Measurements from ENCODE around the gene PTPRM.
A peak's percentile ranks its signal among the peaks of the same experiment; 100 is the strongest.

PTPRM gene

GRCh38 chr18:7847357-7848053 lies 280.4 kb downstream of the PTPRM start:
- Histone ChIP-seq H3K23ac (ENCODE audit: low read length in 2 of 2) (no peak overlapping the region), H2BK5ac (ENCODE audit: low read depth, low read length, poor library complexity, severe bottlenecking) (no peak overlapping the region), H2AK5ac (ENCODE audit: low read length, severe bottlenecking) (no peak overlapping the region), H3K4ac (ENCODE audit: low read depth in 1 of 2, low read length in 2 of 2) (no peak overlapping the region), H3K9me3 (ENCODE audit: control insufficient read depth, low read length) (peaks cover 20% of the 10 kb centered on the region), H3K4me1 (ENCODE audit: control insufficient read depth, insufficient read depth, low read depth, low read length) (no peaks in the 10 kb centered on the region), H3K79me1 (replicated peaks; ENCODE audit: low read length, poor library complexity, severe bottlenecking) (peaks cover 34% of the 10 kb centered on the region), H3K36me3 (ENCODE audit: control insufficient read depth in 1 of 2, insufficient read depth in 2 of 2, low read depth in 1 of 2, low read length in 2 of 2) (peaks cover 0 to 3% of the 10 kb centered on the region in 2 experiments), H2BK15ac (ENCODE audit: low read depth, poor library complexity, severe bottlenecking) (no peak overlapping the region), H3K9ac (ENCODE audit: low read length) (no peak overlapping the region), H2AFZ (ENCODE audit: low read depth, low read length) (no peak overlapping the region), H4K91ac (ENCODE audit: low read length) (no peak overlapping the region), H4K8ac (ENCODE audit: low read length) (no peak overlapping the region), H3K4me3 (ENCODE audit: insufficient read depth in 1 of 2, low read depth in 1 of 2, low read length in 2 of 2) (no peak overlapping the region), H3K18ac (ENCODE audit: low read depth in 1 of 2, low read length in 2 of 2) (no peak overlapping the region), H3K27ac (ENCODE audit: low read length, poor library complexity, severe bottlenecking) (no peak overlapping the region), H2BK12ac (ENCODE audit: low read length in 2 of 2) (peak overlapping the region in 1 of 2 experiments; percentile 21), H3K27me3 (ENCODE audit: control insufficient read depth in 1 of 2, insufficient read depth in 1 of 2, low read length in 2 of 2) (no peaks in the 10 kb centered on the region), H3K14ac (ENCODE audit: low read length in 2 of 2) (no peak overlapping the region), H3K4me2 (ENCODE audit: low read length, poor library complexity, severe bottlenecking) (no peak overlapping the region), H2BK120ac (ENCODE audit: low read depth, low read length) (no peak overlapping the region)
- no peak for DNase-seq
- WGBS = 93% methylated on average over 2 of the region's 4 CpGs

GRCh38 chr18:7848054-7848412 lies 280.9 kb downstream of the PTPRM start:
- no peak overlapping the region for H3K4me3 ChIP-seq (ENCODE audit: insufficient read depth in 1 of 2, low read depth in 1 of 2, low read length in 2 of 2)
- H2BK5ac ChIP-seq (ENCODE audit: low read depth, low read length, poor library complexity, severe bottlenecking) = no peak overlapping the region
- no peak overlapping the region for H3K23ac ChIP-seq (ENCODE audit: low read length in 2 of 2)
- no peak overlapping the region for H4K8ac ChIP-seq (ENCODE audit: low read length)
- peaks cover 20% of the 10 kb centered on the region for H3K9me3 ChIP-seq (ENCODE audit: control insufficient read depth, low read length)
- no peaks in the 10 kb centered on the region for H3K4me1 ChIP-seq (ENCODE audit: control insufficient read depth, insufficient read depth, low read depth, low read length)
- H3K27ac ChIP-seq (ENCODE audit: low read length, poor library complexity, severe bottlenecking) = no peak overlapping the region
- no peak overlapping the region for H3K18ac ChIP-seq (ENCODE audit: low read depth in 1 of 2, low read length in 2 of 2)
- peaks cover 0 to 3% of the 10 kb centered on the region in 2 experiments for H3K36me3 ChIP-seq (ENCODE audit: control insufficient read depth in 1 of 2, insufficient read depth in 2 of 2, low read depth in 1 of 2, low read length in 2 of 2)
- peaks cover 34% of the 10 kb centered on the region for H3K79me1 ChIP-seq (replicated peaks; ENCODE audit: low read length, poor library complexity, severe bottlenecking)
- no peak overlapping the region for H3K4me2 ChIP-seq (ENCODE audit: low read length, poor library complexity, severe bottlenecking)
- H3K14ac ChIP-seq (ENCODE audit: low read length in 2 of 2) = no peak overlapping the region
- no peak overlapping the region for H2BK12ac ChIP-seq (ENCODE audit: low read length in 2 of 2)
- H2AK5ac ChIP-seq (ENCODE audit: low read length, severe bottlenecking) = no peak overlapping the region
- H2AFZ ChIP-seq (ENCODE audit: low read depth, low read length) = no peak overlapping the region
- H3K9ac ChIP-seq (ENCODE audit: low read length) = no peak overlapping the region
- no peak overlapping the region for H3K4ac ChIP-seq (ENCODE audit: low read depth in 1 of 2, low read length in 2 of 2)
- H4K91ac ChIP-seq (ENCODE audit: low read length) = no peak overlapping the region
- H3K27me3 ChIP-seq (ENCODE audit: control insufficient read depth in 1 of 2, insufficient read depth in 1 of 2, low read length in 2 of 2) = no peaks in the 10 kb centered on the region
- DNase-seq = no peak
- H2BK120ac ChIP-seq (ENCODE audit: low read depth, low read length) = no peak overlapping the region
- no peak overlapping the region for H2BK15ac ChIP-seq (ENCODE audit: low read depth, poor library complexity, severe bottlenecking)

- no peak overlapping the region for H2BK120ac ChIP-seq (ENCODE audit: low read depth, low read length)
- peaks cover 4% of the 10 kb centered on the region for H3K9me3 ChIP-seq (ENCODE audit: control insufficient read depth, low read length)
- H3K14ac ChIP-seq (ENCODE audit: low read length in 2 of 2) = no peak overlapping the region
- no peak overlapping the region for H2BK5ac ChIP-seq (ENCODE audit: low read depth, low read length, poor library complexity, severe bottlenecking)
- no peak overlapping the region for H2BK15ac ChIP-seq (ENCODE audit: low read depth, poor library complexity, severe bottlenecking)
- H3K18ac ChIP-seq (ENCODE audit: low read depth in 1 of 2, low read length in 2 of 2) = no peak overlapping the region
- no peak overlapping the region for H2AK5ac ChIP-seq (ENCODE audit: low read length, severe bottlenecking)
- H3K4me1 ChIP-seq (ENCODE audit: control insufficient read depth, insufficient read depth, low read depth, low read length) = peaks cover 2% of the 10 kb centered on the region
- no peaks in the 10 kb centered on the region for H3K27me3 ChIP-seq (ENCODE audit: control insufficient read depth in 1 of 2, insufficient read depth in 1 of 2, low read length in 2 of 2)
- no peak overlapping the region for H4K91ac ChIP-seq (ENCODE audit: low read length)
- no peak overlapping the region for H3K4me3 ChIP-seq (ENCODE audit: insufficient read depth in 1 of 2, low read depth in 1 of 2, low read length in 2 of 2)
- H3K23ac ChIP-seq (ENCODE audit: low read length in 2 of 2) = no peak overlapping the region
- DNase-seq = no peak
- H3K36me3 ChIP-seq (ENCODE audit: control insufficient read depth in 1 of 2, insufficient read depth in 2 of 2, low read depth in 1 of 2, low read length in 2 of 2) = no peaks in the 10 kb centered on the region
- no peak overlapping the region for H3K4me2 ChIP-seq (ENCODE audit: low read length, poor library complexity, severe bottlenecking)
- H3K9ac ChIP-seq (ENCODE audit: low read length) = no peak overlapping the region
- no peak overlapping the region for H3K27ac ChIP-seq (ENCODE audit: low read length, poor library complexity, severe bottlenecking)
- H3K79me1 ChIP-seq (replicated peaks; ENCODE audit: low read length, poor library complexity, severe bottlenecking) = peaks cover 29% of the 10 kb centered on the region
- no peak overlapping the region for H2BK12ac ChIP-seq (ENCODE audit: low read length in 2 of 2)
- no peak overlapping the region for H4K8ac ChIP-seq (ENCODE audit: low read length)
- H3K4ac ChIP-seq (ENCODE audit: low read depth in 1 of 2, low read length in 2 of 2) = no peak overlapping the region
- no peak overlapping the region for H2AFZ ChIP-seq (ENCODE audit: low read depth, low read length)
These were observed 283.3 kb downstream of the PTPRM start for GRCh38 chr18:7850446-7850845.

GRCh38 chr18:7855028-7855427 lies 287.9 kb downstream of the PTPRM start:
- peaks cover 21% of the 10 kb centered on the region for H3K79me1 ChIP-seq (replicated peaks; ENCODE audit: low read length, poor library complexity, severe bottlenecking)
- no peak overlapping the region for H3K9ac ChIP-seq (ENCODE audit: low read length)
- no CpG with 5 or more reads among the region's 1 CpG for WGBS
- no peak overlapping the region for H3K27ac ChIP-seq (ENCODE audit: low read length, poor library complexity, severe bottlenecking)
- H3K4me3 ChIP-seq (ENCODE audit: insufficient read depth in 1 of 2, low read depth in 1 of 2, low read length in 2 of 2) = no peak overlapping the region
- H2AFZ ChIP-seq (ENCODE audit: low read depth, low read length) = no peak overlapping the region
- H2AK5ac ChIP-seq (ENCODE audit: low read length, severe bottlenecking) = no peak overlapping the region
- peaks cover 4% of the 10 kb centered on the region for H3K9me3 ChIP-seq (ENCODE audit: control insufficient read depth, low read length)
- H3K4me2 ChIP-seq (ENCODE audit: low read length, poor library complexity, severe bottlenecking) = no peak overlapping the region
- H4K8ac ChIP-seq (ENCODE audit: low read length) = no peak overlapping the region
- peaks cover 4% of the 10 kb centered on the region for H3K4me1 ChIP-seq (ENCODE audit: control insufficient read depth, insufficient read depth, low read depth, low read length)
- H3K36me3 ChIP-seq (ENCODE audit: control insufficient read depth in 1 of 2, insufficient read depth in 2 of 2, low read depth in 1 of 2, low read length in 2 of 2) = no peaks in the 10 kb centered on the region
- no peak overlapping the region for H3K14ac ChIP-seq (ENCODE audit: low read length in 2 of 2)
- H2BK5ac ChIP-seq (ENCODE audit: low read depth, low read length, poor library complexity, severe bottlenecking) = no peak overlapping the region
- H2BK120ac ChIP-seq (ENCODE audit: low read depth, low read length) = no peak overlapping the region
- H3K27me3 ChIP-seq (ENCODE audit: control insufficient read depth in 1 of 2, insufficient read depth in 1 of 2, low read length in 2 of 2) = no peaks in the 10 kb centered on the region
- no peak overlapping the region for H4K91ac ChIP-seq (ENCODE audit: low read length)
- H3K23ac ChIP-seq (ENCODE audit: low read length in 2 of 2) = no peak overlapping the region
- H2BK12ac ChIP-seq (ENCODE audit: low read length in 2 of 2) = no peak overlapping the region
- no peak overlapping the region for H2BK15ac ChIP-seq (ENCODE audit: low read depth, poor library complexity, severe bottlenecking)
- no peak overlapping the region for H3K18ac ChIP-seq (ENCODE audit: low read depth in 1 of 2, low read length in 2 of 2)
- H3K4ac ChIP-seq (ENCODE audit: low read depth in 1 of 2, low read length in 2 of 2) = no peak overlapping the region
- no peak for DNase-seq

All from mesenchymal stem cell (in vitro differentiated cells and primary cell).